Central memory CD4-positive, alpha-beta T cell (primary cell): ENCODE results near the gene FHAD1.

Experiments used
- DNase-seq: peaks from one replicate; pipeline ENCODE4 v3.0.0; 2022

The FHAD1 gene

GRCh38 chr1:15348648-15349047 is 101.6 kb downstream of the FHAD1 start:
- DNase-seq = no peak

GRCh38 chr1:15349133-15349532 is 102.1 kb downstream of the FHAD1 start:
- no peak for DNase-seq

GRCh38 chr1:15350151-15350550 is 103.1 kb downstream of the FHAD1 start:
- DNase-seq = no peak

GRCh38 chr1:15350551-15351200 is 103.7 kb downstream of the FHAD1 start:
- no peak for DNase-seq

GRCh38 chr1:15351310-15351709 is 104.3 kb downstream of the FHAD1 start:
- no peak for DNase-seq

GRCh38 chr1:15352128-15352957 is 105.3 kb downstream of the FHAD1 start:
- DNase-seq = no peak

- no peak for DNase-seq
Measured at GRCh38 chr1:15353839-15354579, 107.0 kb downstream of the FHAD1 start.

GRCh38 chr1:15354580-15354965 is 107.5 kb downstream of the FHAD1 start:
- DNase-seq = no peak

- DNase-seq = no peak
Measured at GRCh38 chr1:15355968-15356625, 109.1 kb downstream of the FHAD1 start.

GRCh38 chr1:15357612-15358207 is 110.7 kb downstream of the FHAD1 start:
- DNase-seq = no peak

GRCh38 chr1:15358565-15359133 is 111.6 kb downstream of the FHAD1 start:
- DNase-seq = no peak

- no peak for DNase-seq
Measured at GRCh38 chr1:15360700-15361099, 113.7 kb downstream of the FHAD1 start.

- DNase-seq = no peak
Measured at GRCh38 chr1:15362096-15362736, 115.2 kb downstream of the FHAD1 start.

GRCh38 chr1:15362737-15363128 is 115.7 kb downstream of the FHAD1 start:
- no peak for DNase-seq

- DNase-seq = no peak
Measured at GRCh38 chr1:15364740-15365139, 117.7 kb downstream of the FHAD1 start.

- no peak for DNase-seq
Measured at GRCh38 chr1:15368888-15369287, 121.9 kb downstream of the FHAD1 start.

GRCh38 chr1:15370268-15370667 is 123.2 kb downstream of the FHAD1 start:
- DNase-seq = no peak

GRCh38 chr1:15370781-15371520 is 123.9 kb downstream of the FHAD1 start:
- no peak for DNase-seq

- no peak for DNase-seq
Measured at GRCh38 chr1:15371610-15372545, 124.9 kb downstream of the FHAD1 start.

GRCh38 chr1:15378729-15379128 is 131.7 kb downstream of the FHAD1 start:
- DNase-seq = no peak
